Measurements from ENCODE around the gene KCNMA1.

Gene KCNMA1

GRCh38 chr10:77011874-77012811 is 625.5 kb downstream of the KCNMA1 start:
- Histone ChIP-seq H3K79me1 (replicated peaks; ENCODE audit: low read length, poor library complexity, severe bottlenecking) (no peaks in the 10 kb centered on the region), H3K4ac (ENCODE audit: low read depth in 1 of 2, low read length in 2 of 2) (no peak overlapping the region), H2BK12ac (ENCODE audit: low read length in 2 of 2) (no peak overlapping the region), H4K91ac (ENCODE audit: low read length) (no peak overlapping the region), H3K14ac (ENCODE audit: low read length in 2 of 2) (no peak overlapping the region), H2AK5ac (ENCODE audit: low read length, severe bottlenecking) (no peak overlapping the region), H2BK5ac (ENCODE audit: low read depth, low read length, poor library complexity, severe bottlenecking) (no peak overlapping the region), H2BK120ac (ENCODE audit: low read depth, low read length) (no peak overlapping the region), H3K9ac (ENCODE audit: low read length) (peak overlapping the region; percentile 79), H2BK15ac (ENCODE audit: low read depth, poor library complexity, severe bottlenecking) (no peak overlapping the region), H3K18ac (ENCODE audit: low read depth in 1 of 2, low read length in 2 of 2) (no peak overlapping the region), H4K8ac (ENCODE audit: low read length) (no peak overlapping the region), H3K4me3 (ENCODE audit: insufficient read depth in 1 of 2, low read depth in 1 of 2, low read length in 2 of 2) (peak overlapping the region in 1 of 2 experiments; percentile 20), H3K9me3 (ENCODE audit: control insufficient read depth, low read length) (peaks cover 4% of the 10 kb centered on the region), H3K36me3 (ENCODE audit: control insufficient read depth in 1 of 2, insufficient read depth in 2 of 2, low read depth in 1 of 2, low read length in 2 of 2) (peaks cover 0 to 6% of the 10 kb centered on the region in 2 experiments), H3K27me3 (ENCODE audit: control insufficient read depth in 1 of 2, insufficient read depth in 1 of 2, low read length in 2 of 2) (no peaks in the 10 kb centered on the region), H3K27ac (ENCODE audit: low read length, poor library complexity, severe bottlenecking) (no peak overlapping the region), H3K4me2 (ENCODE audit: low read length, poor library complexity, severe bottlenecking) (no peak overlapping the region), H2AFZ (ENCODE audit: low read depth, low read length) (no peak overlapping the region), H3K23ac (ENCODE audit: low read length in 2 of 2) (no peak overlapping the region), H3K4me1 (ENCODE audit: control insufficient read depth, insufficient read depth, low read depth, low read length) (no peaks in the 10 kb centered on the region)
- DNase-seq, result no peak
- 88% methylated on average over 9 of the region's 11 CpGs for WGBS

DNA sequence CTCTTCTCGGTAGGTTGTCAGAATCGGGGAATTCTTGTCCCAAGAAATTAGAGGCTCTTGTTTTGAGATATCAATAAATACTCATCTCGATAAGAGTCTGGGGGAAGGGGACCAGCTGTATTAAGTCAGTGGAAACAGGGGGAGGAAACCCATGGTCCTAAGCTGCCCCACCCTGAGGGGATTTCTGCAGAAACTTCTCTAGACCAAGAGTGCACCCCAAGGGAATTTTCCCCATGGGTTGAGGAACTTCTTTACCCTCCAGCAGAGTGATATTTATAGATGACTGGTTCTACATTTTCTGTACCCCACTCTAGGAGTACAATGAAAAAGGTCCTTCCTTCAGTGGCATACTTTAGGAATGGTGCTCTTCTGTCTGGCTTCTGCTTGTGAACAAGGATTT is 627.2 kb downstream of the KCNMA1 start:
- Histone ChIP-seq H2BK120ac (ENCODE audit: low read depth, low read length) (no peak overlapping the region), H3K14ac (ENCODE audit: low read length in 2 of 2) (no peak overlapping the region), H4K8ac (ENCODE audit: low read length) (no peak overlapping the region), H2BK15ac (ENCODE audit: low read depth, poor library complexity, severe bottlenecking) (no peak overlapping the region), H2BK5ac (ENCODE audit: low read depth, low read length, poor library complexity, severe bottlenecking) (no peak overlapping the region), H3K9me3 (ENCODE audit: control insufficient read depth, low read length) (peaks cover 13% of the 10 kb centered on the region), H2AK5ac (ENCODE audit: low read length, severe bottlenecking) (no peak overlapping the region), H3K36me3 (ENCODE audit: control insufficient read depth in 1 of 2, insufficient read depth in 2 of 2, low read depth in 1 of 2, low read length in 2 of 2) (peaks cover 0 to 10% of the 10 kb centered on the region in 2 experiments), H2AFZ (ENCODE audit: low read depth, low read length) (no peak overlapping the region), H2BK12ac (ENCODE audit: low read length in 2 of 2) (no peak overlapping the region), H3K4me2 (ENCODE audit: low read length, poor library complexity, severe bottlenecking) (no peak overlapping the region), H3K4ac (ENCODE audit: low read depth in 1 of 2, low read length in 2 of 2) (no peak overlapping the region), H3K27me3 (ENCODE audit: control insufficient read depth in 1 of 2, insufficient read depth in 1 of 2, low read length in 2 of 2) (no peaks in the 10 kb centered on the region), H3K9ac (ENCODE audit: low read length) (no peak overlapping the region), H3K4me3 (ENCODE audit: insufficient read depth in 1 of 2, low read depth in 1 of 2, low read length in 2 of 2) (no peak overlapping the region), H3K18ac (ENCODE audit: low read depth in 1 of 2, low read length in 2 of 2) (no peak overlapping the region), H3K23ac (ENCODE audit: low read length in 2 of 2) (no peak overlapping the region), H3K79me1 (replicated peaks; ENCODE audit: low read length, poor library complexity, severe bottlenecking) (no peaks in the 10 kb centered on the region), H3K4me1 (ENCODE audit: control insufficient read depth, insufficient read depth, low read depth, low read length) (no peaks in the 10 kb centered on the region), H4K91ac (ENCODE audit: low read length) (no peak overlapping the region), H3K27ac (ENCODE audit: low read length, poor library complexity, severe bottlenecking) (no peak overlapping the region)
- DNase-seq, result no peak
- WGBS, result 100% methylated on average over 3 of the region's 3 CpGs

- no peaks in the 10 kb centered on the region for H3K27me3 ChIP-seq (ENCODE audit: control insufficient read depth in 1 of 2, insufficient read depth in 1 of 2, low read length in 2 of 2)
- no peak overlapping the region for H3K4me3 ChIP-seq (ENCODE audit: insufficient read depth in 1 of 2, low read depth in 1 of 2, low read length in 2 of 2)
- H3K23ac ChIP-seq (ENCODE audit: low read length in 2 of 2), result no peak overlapping the region
- no peak overlapping the region for H2BK120ac ChIP-seq (ENCODE audit: low read depth, low read length)
- H3K79me1 ChIP-seq (replicated peaks; ENCODE audit: low read length, poor library complexity, severe bottlenecking), result no peaks in the 10 kb centered on the region
- H3K9ac ChIP-seq (ENCODE audit: low read length), result no peak overlapping the region
- H4K8ac ChIP-seq (ENCODE audit: low read length), result no peak overlapping the region
- H3K27ac ChIP-seq (ENCODE audit: low read length, poor library complexity, severe bottlenecking), result no peak overlapping the region
- H3K4ac ChIP-seq (ENCODE audit: low read depth in 1 of 2, low read length in 2 of 2), result no peak overlapping the region
- no peak overlapping the region for H2AK5ac ChIP-seq (ENCODE audit: low read length, severe bottlenecking)
- H3K9me3 ChIP-seq (ENCODE audit: control insufficient read depth, low read length), result peaks cover 13% of the 10 kb centered on the region
- H2AFZ ChIP-seq (ENCODE audit: low read depth, low read length), result no peak overlapping the region
- no peak overlapping the region for H3K4me2 ChIP-seq (ENCODE audit: low read length, poor library complexity, severe bottlenecking)
- peaks cover 0 to 10% of the 10 kb centered on the region in 2 experiments for H3K36me3 ChIP-seq (ENCODE audit: control insufficient read depth in 1 of 2, insufficient read depth in 2 of 2, low read depth in 1 of 2, low read length in 2 of 2)
- H3K4me1 ChIP-seq (ENCODE audit: control insufficient read depth, insufficient read depth, low read depth, low read length), result no peaks in the 10 kb centered on the region
- no peak overlapping the region for H4K91ac ChIP-seq (ENCODE audit: low read length)
- 88% methylated on average over 2 of the region's 5 CpGs for WGBS
- H3K18ac ChIP-seq (ENCODE audit: low read depth in 1 of 2, low read length in 2 of 2), result no peak overlapping the region
- H3K14ac ChIP-seq (ENCODE audit: low read length in 2 of 2), result no peak overlapping the region
- H2BK5ac ChIP-seq (ENCODE audit: low read depth, low read length, poor library complexity, severe bottlenecking), result no peak overlapping the region
- DNase-seq, result peak; percentile 48
- H2BK15ac ChIP-seq (ENCODE audit: low read depth, poor library complexity, severe bottlenecking), result no peak overlapping the region
- no peak overlapping the region for H2BK12ac ChIP-seq (ENCODE audit: low read length in 2 of 2)
Measured at GRCh38 chr10:77007834-77008233, 629.8 kb downstream of the KCNMA1 start.

- Histone ChIP-seq H3K4ac (ENCODE audit: low read depth in 1 of 2, low read length in 2 of 2) (no peak overlapping the region), H3K9ac (ENCODE audit: low read length) (no peak overlapping the region), H3K9me3 (ENCODE audit: control insufficient read depth, low read length) (peaks cover 13% of the 10 kb centered on the region), H3K4me3 (ENCODE audit: insufficient read depth in 1 of 2, low read depth in 1 of 2, low read length in 2 of 2) (no peak overlapping the region), H2AK5ac (ENCODE audit: low read length, severe bottlenecking) (no peak overlapping the region), H3K4me2 (ENCODE audit: low read length, poor library complexity, severe bottlenecking) (no peak overlapping the region), H3K27me3 (ENCODE audit: control insufficient read depth in 1 of 2, insufficient read depth in 1 of 2, low read length in 2 of 2) (no peaks in the 10 kb centered on the region), H4K8ac (ENCODE audit: low read length) (no peak overlapping the region), H4K91ac (ENCODE audit: low read length) (no peak overlapping the region), H2BK12ac (ENCODE audit: low read length in 2 of 2) (no peak overlapping the region), H2AFZ (ENCODE audit: low read depth, low read length) (no peak overlapping the region), H2BK5ac (ENCODE audit: low read depth, low read length, poor library complexity, severe bottlenecking) (no peak overlapping the region), H3K36me3 (ENCODE audit: control insufficient read depth in 1 of 2, insufficient read depth in 2 of 2, low read depth in 1 of 2, low read length in 2 of 2) (peaks cover 0 to 10% of the 10 kb centered on the region in 2 experiments), H3K14ac (ENCODE audit: low read length in 2 of 2) (no peak overlapping the region), H3K27ac (ENCODE audit: low read length, poor library complexity, severe bottlenecking) (no peak overlapping the region), H3K4me1 (ENCODE audit: control insufficient read depth, insufficient read depth, low read depth, low read length) (no peaks in the 10 kb centered on the region), H2BK120ac (ENCODE audit: low read depth, low read length) (no peak overlapping the region), H3K79me1 (replicated peaks; ENCODE audit: low read length, poor library complexity, severe bottlenecking) (no peaks in the 10 kb centered on the region), H3K18ac (ENCODE audit: low read depth in 1 of 2, low read length in 2 of 2) (no peak overlapping the region), H3K23ac (ENCODE audit: low read length in 2 of 2) (no peak overlapping the region), H2BK15ac (ENCODE audit: low read depth, poor library complexity, severe bottlenecking) (no peak overlapping the region)
- WGBS, result no CpG with 5 or more reads among the region's 2 CpGs
- DNase-seq, result no peak
Measured at GRCh38 chr10:77006836-77007511, 630.6 kb downstream of the KCNMA1 start.

Measured in mesenchymal stem cell (in vitro differentiated cells and primary cell).